GM18505 (cell line): Measurements from ENCODE around the gene DGKD.

Experiments
- ATAC-seq: cut with Tn5 transposase; IDR thresholded peaks from one replicate; pipeline ENCODE4 v1.9.1; 2021; ENCODE audit not compliant: unreplicated experiment
- POLR2A ChIP-seq: IDR thresholded peaks from 4 replicates; pipeline ENCODE4 v1.6.1; 2011; ENCODE audit warnings: borderline replicate concordance; ENCODE audit not compliant: insufficient read depth, insufficient read length; ENCODE audit errors: extremely low read depth

DGKD gene

DNA sequence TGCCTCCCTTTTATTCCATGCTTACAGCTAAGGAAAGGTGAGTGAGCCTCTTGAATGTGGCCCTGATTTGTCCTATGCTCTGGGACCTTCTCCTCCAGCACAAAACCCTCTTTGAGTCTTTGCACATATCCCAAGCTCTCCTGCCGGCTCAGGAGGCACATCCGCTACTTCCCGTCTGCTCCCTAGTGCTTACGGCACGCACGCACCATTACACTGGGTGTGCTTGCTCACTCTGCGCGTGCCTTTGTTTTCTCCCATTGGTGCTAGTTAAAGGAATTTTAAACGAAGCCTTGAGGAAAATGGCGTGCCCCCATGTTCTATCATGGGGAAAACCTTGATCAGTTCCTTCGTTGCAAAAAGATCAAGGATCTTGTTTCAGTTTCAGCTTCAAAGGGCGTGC is 7.9 kb upstream of the DGKD start:
- no peak for TF ChIP-seq POLR2A
- ATAC-seq = no peak

DNA sequence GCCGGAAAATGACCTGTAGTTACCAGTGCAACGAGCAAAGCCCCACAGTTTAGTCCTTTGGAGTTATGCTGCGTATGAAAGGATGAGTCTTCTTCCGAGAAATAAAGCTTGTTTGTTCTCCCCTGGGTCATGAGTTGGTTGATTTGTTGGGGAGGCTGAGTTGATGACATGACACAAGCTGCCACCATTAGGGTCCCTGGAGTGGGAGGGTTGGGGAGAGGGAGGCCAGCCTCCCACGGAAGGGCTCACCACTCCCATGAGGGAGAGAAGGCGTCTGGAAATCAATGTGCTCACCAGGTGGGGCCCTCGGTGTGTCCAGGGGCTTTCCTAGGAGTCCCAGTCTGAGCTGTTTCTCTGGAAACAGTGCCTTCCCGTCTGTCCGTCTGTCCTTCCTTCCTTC is 7.4 kb upstream of the DGKD start:
- no peak for ATAC-seq
- TF ChIP-seq POLR2A = no peak

DNA sequence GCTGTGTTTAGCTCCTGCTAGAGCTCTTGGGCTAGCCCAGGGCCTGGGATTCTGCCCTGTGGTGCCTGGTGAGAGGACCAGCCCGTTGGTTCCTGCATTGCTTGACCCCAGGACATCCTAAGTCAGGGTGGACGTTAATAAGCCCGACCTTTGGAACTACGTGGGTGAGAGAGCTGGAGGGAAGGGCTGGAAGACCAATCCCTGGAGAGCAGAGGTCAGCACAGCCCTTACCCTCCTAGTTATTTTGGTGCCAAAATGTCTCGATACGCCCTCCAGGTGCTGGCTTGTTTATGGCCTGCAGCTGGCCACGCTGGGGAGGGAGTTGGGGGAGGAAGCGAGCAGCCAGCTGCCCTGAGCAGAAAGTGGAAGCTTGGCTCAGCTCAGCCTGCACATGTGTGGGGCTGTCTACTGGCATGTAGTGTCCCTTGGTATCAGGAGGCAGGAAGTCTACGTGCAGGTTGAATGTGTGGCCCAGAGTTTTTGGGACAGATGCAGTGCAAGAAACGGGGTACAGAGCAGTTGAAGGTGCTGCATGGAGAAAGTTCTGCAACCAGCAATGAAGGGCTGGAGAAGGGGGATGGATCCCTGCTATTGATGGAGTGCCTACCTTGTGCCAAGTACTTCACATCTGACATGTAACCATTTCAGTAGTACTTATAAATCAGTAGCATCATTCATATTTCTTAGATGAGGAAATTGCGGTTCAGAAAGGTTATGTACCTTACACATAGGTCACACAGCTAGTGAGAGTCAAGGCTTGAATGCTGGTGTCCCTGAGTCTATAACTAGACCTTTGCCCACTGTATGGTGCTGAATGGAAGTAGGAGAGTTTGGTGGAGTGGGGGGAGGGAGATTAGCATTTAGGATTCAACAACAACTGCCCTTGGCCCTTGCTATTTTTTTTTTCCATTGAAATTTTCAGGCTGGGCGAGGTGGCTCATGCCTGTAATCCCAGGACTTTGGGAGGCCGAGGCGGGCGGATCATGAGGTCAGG is 5.0 kb upstream of the DGKD start:
- ATAC-seq = peak; percentile 50
- no peak for TF ChIP-seq POLR2A

DNA sequence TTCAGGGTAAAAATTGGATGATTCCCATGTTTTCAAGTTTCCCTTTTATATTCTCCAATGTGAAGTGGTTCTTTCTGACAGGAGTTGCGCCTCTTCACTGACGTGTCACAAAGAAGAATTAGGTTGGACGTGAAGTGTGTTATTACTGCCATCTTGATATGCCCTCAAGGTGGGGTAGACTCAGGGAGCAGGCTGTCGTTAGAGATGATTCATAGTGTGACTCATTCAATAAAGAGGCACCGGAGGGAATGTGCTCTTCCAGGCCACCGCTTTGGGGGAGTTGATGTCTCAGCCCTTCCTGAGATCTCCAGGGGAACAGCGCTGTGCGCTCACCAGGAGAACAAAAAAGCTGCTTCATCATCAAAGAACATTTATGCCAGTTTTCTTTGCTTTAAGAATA is 3.6 kb upstream of the DGKD start:
- no peak for TF ChIP-seq POLR2A
- no peak for ATAC-seq

DNA sequence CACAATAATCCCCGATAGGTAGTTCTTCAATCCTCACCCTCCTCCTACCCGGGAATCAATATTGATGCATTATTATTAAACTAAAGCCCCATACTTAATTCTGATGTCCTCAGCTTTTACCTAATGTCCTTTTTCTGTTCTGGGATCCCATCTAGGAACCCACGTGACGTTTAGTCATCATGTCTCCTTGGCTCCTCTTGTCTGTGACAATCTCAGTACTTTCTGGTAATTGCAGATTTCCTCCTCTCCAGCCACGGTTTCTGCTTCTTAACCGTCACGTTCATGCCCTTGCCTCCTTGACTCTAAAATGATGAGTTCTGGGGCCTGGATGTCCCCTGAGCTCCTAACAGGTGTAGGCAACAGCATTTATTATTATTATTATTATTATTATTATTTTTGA is 2.9 kb upstream of the DGKD start:
- no peak for ATAC-seq
- no peak for TF ChIP-seq POLR2A

DNA sequence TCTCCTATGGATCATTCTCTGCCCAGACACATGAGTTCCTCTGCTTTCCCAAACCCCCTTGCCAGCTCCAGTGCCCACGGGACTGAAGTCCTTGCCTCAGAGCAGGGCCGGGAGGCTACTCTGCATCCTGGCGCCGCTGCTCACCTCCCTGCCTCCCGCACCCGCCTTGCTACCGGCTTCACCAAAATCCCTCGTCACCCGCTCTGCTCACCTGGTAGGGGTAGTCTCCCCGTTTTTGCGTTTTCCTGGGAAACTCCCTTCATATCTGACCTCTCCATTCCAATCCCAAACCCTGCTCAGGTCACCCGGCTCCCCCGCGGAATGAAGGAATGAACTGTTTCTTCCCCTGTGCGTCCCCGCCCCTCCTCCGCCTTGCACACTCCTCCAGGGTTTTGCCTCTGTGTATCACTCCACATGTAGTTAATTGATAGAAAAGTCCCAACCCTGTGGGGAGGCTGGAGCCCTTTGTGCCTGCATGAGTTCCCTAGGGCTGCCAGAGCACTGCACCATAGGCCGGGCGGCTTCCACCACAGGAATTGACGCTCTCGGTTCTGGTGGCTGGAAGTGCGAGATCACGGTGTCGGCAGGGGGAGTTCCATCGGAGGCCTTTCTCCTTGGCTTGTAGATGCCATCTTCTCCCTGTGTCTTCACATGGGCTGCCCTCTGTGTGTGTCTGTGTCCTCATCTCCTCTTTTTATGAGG is 2.0 kb upstream of the DGKD start:
- no peak for ATAC-seq
- TF ChIP-seq POLR2A = no peak

DNA sequence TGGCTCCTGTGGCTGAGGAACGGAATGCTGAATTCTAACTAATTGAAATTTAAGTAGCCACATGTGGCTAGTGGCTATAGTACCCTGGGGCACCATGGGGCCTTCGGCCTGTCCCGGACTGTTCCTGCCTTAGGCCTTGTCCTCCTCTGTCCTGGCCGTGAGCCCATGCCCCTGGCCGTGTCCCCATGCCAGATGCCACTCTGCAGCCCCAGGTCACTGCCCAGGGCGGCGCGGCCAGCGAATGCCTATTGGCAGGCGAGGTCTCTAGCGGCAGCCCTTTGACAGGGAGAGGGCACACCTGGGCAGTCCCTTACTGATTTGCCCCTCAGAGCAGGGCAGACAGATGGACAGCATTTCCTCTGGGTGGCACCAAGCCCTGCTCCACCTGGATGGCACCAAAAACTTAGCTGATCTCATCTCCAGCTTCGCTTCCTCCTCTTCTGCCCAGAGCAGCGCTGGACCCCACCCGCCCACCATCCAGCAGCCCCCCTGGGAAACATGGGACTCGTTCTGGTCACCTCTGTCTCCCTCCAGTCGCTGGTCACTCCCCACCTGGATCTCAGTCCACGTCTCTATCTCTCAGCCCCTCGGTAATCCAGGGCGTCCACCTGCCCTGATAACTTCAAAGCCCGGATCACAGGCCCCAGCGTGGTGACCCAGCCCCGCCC is 1.1 kb upstream of the DGKD start:
- no peak for ATAC-seq
- TF ChIP-seq POLR2A = no peak

DNA sequence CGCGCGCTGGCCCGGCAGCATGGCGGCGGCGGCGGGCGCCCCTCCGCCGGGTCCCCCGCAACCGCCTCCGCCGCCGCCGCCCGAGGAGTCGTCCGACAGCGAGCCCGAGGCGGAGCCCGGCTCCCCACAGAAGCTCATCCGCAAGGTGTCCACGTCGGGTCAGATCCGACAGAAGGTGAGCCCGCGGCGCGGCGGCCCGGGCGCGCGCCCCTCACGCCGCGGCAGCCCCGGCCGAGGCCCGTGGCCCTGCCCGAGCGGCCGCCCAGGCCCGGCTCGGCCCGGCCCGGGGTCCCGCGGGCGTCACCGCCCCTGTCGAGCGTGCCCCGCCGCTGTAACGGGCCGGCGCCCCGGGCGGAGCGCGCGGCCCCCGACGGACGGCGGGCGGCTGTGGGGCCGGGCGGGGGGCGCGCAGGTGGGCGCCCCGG is 218 bp downstream of the DGKD start:
- peak; percentile 69 for TF ChIP-seq POLR2A
- peak; percentile 14 for ATAC-seq

DNA sequence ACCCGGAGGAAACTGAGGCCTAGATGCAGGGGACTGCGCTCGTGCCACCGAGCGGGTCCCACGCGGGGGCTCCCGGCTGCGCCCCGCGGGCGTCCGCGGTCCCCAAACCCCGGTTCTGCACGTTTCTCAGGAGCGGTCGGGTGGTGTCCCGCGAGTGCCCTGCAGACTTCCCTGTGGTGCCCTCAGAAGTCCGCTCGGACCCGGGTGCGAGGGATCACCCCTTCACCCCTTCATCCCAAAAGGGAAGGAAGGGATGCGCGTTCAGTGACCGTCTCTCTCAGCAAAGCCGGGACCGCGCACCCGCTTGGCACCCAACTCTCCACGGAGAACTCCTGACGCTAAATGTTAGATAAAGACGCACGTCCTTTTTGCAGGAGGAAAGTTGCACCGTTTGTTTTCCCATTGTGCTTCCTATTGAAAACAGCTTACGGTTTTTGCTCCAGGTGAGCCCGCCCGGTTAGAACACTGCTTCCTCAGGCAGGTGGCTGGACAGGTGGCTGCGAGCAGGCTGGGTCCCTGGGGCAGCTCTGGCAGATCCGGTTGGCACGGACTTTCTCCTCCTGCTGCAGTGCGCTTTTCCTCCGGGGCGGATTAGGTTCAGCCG is 779 bp downstream of the DGKD start:
- no peak for TF ChIP-seq POLR2A
- ATAC-seq = peak; percentile 14

DNA sequence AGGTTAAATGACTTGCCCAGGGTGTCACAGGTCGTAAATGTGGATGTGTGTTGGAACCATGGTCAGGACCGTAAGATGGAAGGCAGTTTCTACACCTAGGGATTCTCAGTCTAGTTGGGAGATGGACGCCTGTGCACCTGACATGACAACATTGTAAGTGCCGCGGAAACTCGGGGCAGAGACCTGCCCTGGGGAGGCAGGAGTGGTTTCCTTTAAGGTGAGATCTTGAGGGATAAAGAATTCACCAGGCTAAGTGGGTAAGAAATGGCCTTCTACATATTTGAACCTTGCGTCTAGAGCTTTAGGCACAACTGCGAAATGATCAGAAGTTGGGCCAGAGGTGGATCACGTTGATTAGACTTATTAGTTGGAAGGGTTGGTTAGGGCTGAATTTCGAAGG is 1.6 kb downstream of the DGKD start:
- no peak for TF ChIP-seq POLR2A

DNA sequence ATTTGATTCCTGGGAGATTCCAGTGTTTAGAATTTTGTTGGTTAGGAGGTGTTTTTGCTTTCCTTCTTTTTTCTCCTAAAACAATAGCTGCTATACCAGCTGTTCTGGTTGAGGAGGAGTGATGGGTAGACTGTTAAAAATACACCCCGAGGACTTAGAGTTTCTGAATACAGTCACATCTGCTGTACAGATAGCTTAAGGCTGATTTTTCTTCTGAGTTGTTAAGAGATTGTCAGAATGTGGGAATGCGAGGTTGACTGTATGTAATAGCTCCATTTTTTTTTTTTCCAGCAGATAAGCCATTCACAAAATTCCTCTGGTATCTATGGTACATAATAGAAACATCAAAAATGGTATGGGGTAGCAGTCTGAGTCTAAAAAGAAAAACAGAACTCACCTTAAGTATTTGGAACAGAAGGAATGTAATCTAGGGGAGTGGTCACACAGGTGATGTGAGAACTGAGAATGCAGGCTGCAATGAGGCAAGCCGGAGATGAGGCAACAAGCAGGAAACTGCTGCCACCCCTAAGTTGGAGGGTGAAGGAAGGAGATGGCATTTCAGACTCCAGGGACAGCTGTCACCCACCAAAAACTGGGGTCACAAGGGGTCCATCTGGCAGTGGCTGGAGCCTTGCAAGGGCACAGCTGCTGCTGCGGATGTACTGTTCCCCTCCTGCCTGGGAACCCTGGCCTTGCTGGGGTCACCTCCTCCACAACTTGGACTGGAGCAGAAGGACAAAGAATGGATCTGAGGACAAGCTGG is 2.4 kb downstream of the DGKD start:
- no peak for ATAC-seq
- TF ChIP-seq POLR2A = peak; percentile 42

More for the DNA sequence above, 1.6 kb downstream of the DGKD start:
- ATAC-seq = no peak

DNA sequence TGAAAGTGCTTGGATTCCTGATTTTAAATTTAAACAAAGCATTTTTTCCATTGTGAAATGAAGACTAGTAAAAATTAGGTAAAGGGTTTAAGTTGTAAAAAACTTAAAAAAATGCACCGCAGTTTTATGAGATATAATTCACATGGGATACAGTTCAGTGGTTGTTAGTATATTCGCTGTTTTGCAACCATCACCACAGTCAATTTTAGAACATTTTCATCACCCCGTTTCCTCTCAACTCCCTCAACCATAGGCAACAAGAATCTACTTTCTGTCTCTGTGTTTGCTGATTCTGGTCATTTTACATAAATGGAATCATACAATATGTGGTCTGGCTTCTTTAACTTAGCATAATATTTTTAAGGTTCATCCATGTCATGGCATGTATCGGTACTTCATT is 4.0 kb downstream of the DGKD start:
- TF ChIP-seq POLR2A = no peak
- no peak for ATAC-seq
